ENCODE data around the gene DGKI. TPM values are rescaled to one million over a fixed set of nuclear protein-coding genes. Genes with fewer than 3 reads are reported as not detected.
A peak's percentile ranks its signal among the peaks of the same experiment; 100 is the strongest.

The DGKI gene
- total RNA-seq, 2 donors from 2014 or later = 4.4 to 5.9 TPM

- no peak for DNase-seq (ENCODE audit: low spot score)
- no peaks in the 10 kb centered on the region for H3K36me3 ChIP-seq
- no peaks in the 10 kb centered on the region for H3K9me3 ChIP-seq
- peak overlapping the region; percentile 5 to 34 for H3K27ac ChIP-seq
- no peak for TF ChIP-seq CTCF (IDR thresholded peaks at IDR 0.05)
- no peaks in the 10 kb centered on the region for H3K27me3 ChIP-seq
- no peaks in the 10 kb centered on the region for H3K4me1 ChIP-seq
- H3K4me3 ChIP-seq = no peak overlapping the region
Measured at GRCh38 chr7:137590756-137591305, 255.9 kb downstream of the DGKI start.

GRCh38 chr7:137590071-137590755 lies 256.6 kb downstream of the DGKI start:
- Histone ChIP-seq H3K27ac (no peak overlapping the region), H3K9me3 (no peaks in the 10 kb centered on the region), H3K27me3 (no peaks in the 10 kb centered on the region), H3K4me3 (no peak overlapping the region), H3K36me3 (no peaks in the 10 kb centered on the region), H3K4me1 (no peaks in the 10 kb centered on the region)
- no peak for TF ChIP-seq CTCF (IDR thresholded peaks at IDR 0.05)
- DNase-seq (ENCODE audit: low spot score) = no peak

GRCh38 chr7:137587326-137587725 lies 259.4 kb downstream of the DGKI start:
- H3K27ac ChIP-seq = no peak overlapping the region
- no peaks in the 10 kb centered on the region for H3K36me3 ChIP-seq
- H3K27me3 ChIP-seq = no peaks in the 10 kb centered on the region
- H3K4me1 ChIP-seq = no peaks in the 10 kb centered on the region
- H3K9me3 ChIP-seq = no peaks in the 10 kb centered on the region
- TF ChIP-seq CTCF (IDR thresholded peaks at IDR 0.05) = no peak
- DNase-seq (ENCODE audit: low spot score) = no peak
- no peak overlapping the region for H3K4me3 ChIP-seq

GRCh38 chr7:137585591-137585990 lies 261.2 kb downstream of the DGKI start:
- no peaks in the 10 kb centered on the region for H3K9me3 ChIP-seq
- H3K36me3 ChIP-seq = no peaks in the 10 kb centered on the region
- TF ChIP-seq CTCF (IDR thresholded peaks at IDR 0.05) = no peak
- no peak overlapping the region for H3K4me3 ChIP-seq
- no peak overlapping the region for H3K27ac ChIP-seq
- H3K27me3 ChIP-seq = no peaks in the 10 kb centered on the region
- no peaks in the 10 kb centered on the region for H3K4me1 ChIP-seq
- DNase-seq (ENCODE audit: low spot score) = no peak

GRCh38 chr7:137583172-137583571 lies 263.6 kb downstream of the DGKI start:
- Histone ChIP-seq H3K4me1 (no peaks in the 10 kb centered on the region), H3K4me3 (no peak overlapping the region), H3K27me3 (no peaks in the 10 kb centered on the region), H3K36me3 (no peaks in the 10 kb centered on the region), H3K27ac (no peak overlapping the region), H3K9me3 (no peaks in the 10 kb centered on the region)
- TF ChIP-seq CTCF (IDR thresholded peaks at IDR 0.05) = no peak
- no peak for DNase-seq (ENCODE audit: low spot score)
